Measurements from ENCODE around the gene HCRTR1. TPM values are rescaled to one million over a fixed set of nuclear protein-coding genes. Genes with fewer than 3 reads are reported as not detected.
"Not testable (repeated sequence)": the region's sequence is repeated elsewhere in the genome, so short reads cannot be mapped to it uniquely, and the experiment has no call there.

Gene HCRTR1
- total RNA-seq, 1 donor from 2014 or later, result not detected

GRCh38 chr1:31581821-31582810, 35.4 kb upstream of the HCRTR1 start:
- intact Hi-C loops (cut with micrococcal nuclease), result no loop called here

- intact Hi-C loops (cut with micrococcal nuclease), result no loop called here
Measured at GRCh38 chr1:31583082-31583994, 34.2 kb upstream of the HCRTR1 start.

DNA sequence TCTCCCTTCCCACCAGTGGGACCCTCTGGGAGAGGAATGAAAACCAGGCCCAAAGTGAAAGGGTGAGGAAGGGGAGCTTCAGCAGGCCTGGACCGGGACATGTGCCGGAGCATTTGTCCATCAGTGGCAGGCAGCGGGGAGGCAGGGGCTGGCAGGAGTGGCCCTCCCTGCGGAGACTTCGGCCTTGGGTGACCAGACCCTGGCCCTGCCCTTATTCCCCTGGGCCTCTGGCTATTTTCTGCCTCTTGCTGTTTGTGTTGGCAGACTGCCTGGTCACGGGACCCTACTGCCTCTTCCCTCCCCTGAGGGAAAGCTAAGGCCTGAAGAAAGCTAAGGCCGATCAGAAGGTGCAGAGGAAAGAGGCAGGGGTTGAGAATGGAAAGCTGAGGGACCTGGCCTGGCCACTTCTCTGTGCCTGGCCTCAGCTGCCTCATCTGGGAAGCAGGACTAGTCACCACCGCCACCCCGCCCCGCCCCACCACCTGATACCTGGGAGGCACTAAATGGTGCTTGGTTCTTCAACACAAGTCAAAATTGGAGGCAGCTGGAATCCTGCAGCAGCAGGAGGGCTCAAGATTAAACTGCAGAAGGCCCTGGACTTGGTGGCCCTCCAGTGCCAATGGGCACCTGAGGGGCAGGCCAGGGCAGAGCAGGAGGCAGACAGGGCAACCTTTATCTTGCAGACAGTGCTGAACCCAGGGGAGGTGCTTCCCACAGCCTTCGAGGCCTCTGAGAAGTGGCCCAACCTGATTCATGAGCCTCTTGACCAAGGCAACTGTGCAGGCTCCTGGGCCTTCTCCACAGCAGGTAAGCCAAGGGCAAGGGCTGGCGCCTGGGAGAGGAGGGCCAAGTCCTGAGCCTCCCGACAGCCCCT, 33.3 kb upstream of the HCRTR1 start:
- intact Hi-C loops (cut with micrococcal nuclease), result no loop called here

DNA sequence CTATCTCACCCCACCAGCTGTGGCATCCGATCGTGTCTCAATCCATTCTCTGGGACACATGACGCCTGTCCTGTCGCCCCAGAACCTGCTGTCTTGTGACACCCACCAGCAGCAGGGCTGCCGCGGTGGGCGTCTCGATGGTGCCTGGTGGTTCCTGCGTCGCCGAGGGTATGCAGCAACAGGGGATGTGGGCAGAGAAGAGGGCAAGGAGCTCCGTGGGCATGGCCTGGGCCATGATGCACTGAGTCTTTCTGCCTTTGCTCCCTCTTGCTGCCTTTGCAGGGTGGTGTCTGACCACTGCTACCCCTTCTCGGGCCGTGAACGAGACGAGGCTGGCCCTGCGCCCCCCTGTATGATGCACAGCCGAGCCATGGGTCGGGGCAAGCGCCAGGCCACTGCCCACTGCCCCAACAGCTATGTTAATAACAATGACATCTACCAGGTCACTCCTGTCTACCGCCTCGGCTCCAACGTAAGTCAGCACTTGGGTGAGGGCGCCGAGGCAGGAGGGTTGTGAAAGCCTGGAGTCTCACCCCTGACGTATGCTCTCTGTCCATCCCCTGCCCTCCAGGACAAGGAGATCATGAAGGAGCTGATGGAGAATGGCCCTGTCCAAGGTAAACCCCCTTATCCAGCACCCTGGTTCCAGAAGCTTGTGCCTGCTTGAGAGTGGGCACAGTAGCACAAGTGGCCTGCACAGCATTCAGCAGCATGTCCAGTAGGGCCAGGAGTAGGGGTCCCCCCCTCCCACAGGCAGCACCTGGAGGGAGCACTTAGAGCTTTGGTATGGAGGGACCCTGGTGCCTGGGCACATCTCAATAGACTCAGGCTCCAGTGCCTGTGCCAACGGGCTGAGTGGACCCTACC, 32.4 kb upstream of the HCRTR1 start:
- intact Hi-C loops (cut with micrococcal nuclease), result no loop called here

DNA sequence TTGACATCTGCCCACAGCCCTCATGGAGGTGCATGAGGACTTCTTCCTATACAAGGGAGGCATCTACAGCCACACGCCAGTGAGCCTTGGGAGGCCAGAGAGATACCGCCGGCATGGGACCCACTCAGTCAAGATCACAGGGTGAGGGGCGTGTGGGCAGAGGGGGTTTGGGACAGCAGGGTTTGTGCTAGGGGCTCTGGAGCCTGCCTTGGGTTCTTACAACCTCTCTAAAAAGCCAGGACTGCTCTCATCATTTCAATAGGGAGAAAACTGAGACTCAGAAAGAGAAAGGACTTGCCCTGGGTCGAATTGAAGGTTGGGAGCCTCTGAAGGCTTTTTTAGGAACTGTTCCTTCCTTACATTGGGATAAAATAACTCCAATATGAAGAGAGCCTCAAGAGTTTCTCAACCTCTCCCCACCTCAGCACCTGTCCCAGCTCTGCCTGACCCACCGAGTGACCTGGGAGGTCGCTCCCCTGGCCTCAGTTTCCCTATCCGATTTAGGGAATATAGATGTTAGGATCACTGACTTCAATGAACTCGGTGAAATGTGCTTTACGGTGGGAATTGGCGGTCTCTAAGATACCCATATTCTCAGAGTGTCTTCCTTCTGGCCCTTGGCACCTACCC, 31.6 kb upstream of the HCRTR1 start:
- intact Hi-C loops (cut with micrococcal nuclease), result no loop called here

DNA sequence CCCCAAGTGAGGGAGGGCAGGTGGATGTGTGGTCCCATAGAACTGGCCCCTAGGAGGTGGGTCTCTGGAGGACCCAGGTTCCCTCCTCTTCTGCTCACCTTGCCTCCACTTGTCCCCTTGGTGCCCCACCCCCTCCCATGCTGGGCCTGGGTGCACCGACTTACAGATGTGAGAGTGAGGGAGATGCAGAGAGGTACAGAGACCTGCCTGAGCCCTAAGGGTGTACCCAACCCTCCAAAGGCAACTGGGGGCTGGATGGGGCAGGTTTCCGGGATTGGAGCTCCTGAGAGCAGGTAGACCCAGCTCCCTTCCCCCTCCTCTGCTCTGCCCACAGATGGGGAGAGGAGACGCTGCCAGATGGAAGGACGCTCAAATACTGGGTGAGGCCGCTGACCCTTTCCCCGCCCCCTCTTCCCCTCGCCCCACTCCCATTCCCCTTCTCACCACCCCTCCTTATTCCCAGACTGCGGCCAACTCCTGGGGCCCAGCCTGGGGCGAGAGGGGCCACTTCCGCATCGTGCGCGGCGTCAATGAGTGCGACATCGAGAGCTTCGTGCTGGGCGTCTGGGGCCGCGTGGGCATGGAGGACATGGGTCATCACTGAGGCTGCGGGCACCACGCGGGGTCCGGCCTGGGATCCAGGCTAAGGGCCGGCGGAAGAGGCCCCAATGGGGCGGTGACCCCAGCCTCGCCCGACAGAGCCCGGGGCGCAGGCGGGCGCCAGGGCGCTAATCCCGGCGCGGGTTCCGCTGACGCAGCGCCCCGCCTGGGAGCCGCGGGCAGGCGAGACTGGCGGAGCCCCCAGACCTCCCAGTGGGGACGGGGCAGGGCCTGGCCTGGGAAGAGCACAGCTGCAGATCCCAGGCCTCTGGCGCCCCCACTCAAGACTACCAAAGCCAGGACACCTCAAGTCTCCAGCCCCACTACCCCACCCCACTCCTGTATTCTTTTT, 30.8 kb upstream of the HCRTR1 start:
- intact Hi-C loops (cut with micrococcal nuclease), result no loop called here

- intact Hi-C loops (cut with micrococcal nuclease), result not testable (repeated sequence)
Measured at GRCh38 chr1:31587328-31587699, 30.2 kb upstream of the HCRTR1 start.

DNA sequence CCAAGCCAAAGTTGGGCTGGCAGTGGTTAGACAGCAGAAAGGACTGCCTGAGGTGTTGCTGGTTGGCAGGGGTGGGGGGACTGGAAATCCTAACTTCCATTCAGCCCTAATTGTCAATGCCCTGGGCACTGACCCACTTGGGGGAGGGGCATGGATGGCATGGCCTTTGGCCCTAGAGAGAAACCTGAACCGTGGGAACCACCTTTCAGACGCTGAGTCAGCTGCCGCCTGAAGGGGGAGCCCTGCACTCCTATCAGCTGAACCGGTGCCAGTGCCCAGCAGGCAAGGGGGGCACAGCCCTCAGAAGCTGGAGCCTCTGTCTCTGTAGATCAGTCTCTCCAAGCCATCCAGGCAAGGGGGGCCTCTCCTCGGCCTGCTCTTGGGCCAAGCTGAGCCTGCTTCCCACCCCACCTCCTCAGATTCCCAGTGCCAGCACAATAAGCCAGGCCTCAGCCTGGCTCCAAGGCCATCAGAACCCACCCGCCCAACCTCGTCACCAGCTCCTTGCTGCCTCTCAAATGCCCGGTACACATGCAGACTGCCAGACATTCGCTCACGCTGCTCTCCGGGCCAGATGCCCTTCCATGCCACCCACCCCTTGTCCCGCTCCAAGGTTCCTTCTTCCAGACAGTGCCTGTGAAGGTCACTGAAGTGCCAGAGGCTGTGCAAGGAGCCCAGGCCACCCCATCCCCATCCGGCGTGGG, 29.6 kb upstream of the HCRTR1 start:
- intact Hi-C loops (cut with micrococcal nuclease), result no loop called here

- intact Hi-C loops (cut with micrococcal nuclease), result no loop called here
Measured at GRCh38 chr1:31588751-31589515, 28.6 kb upstream of the HCRTR1 start.

GRCh38 chr1:31591425-31592093, 25.9 kb upstream of the HCRTR1 start:
- intact Hi-C loops (cut with micrococcal nuclease), result no loop called here

DNA sequence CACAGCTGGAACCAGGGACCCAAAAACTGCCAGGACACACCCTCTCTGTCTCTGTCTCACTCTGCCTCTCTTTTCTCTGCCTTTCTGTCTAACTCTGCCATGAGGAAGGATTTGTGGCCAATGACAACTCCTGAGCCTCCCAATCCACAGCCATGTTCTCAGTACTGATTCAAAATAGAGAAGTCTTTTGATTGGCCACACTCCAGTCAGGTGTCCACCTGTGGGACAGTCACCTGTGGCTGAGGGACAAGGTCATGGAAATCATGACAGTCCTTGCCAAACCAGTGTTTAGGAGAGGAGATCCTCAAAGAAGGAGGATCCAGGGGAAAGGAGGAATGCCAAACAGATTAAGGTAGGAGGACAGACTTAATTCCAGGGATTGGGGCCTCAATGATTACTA, 25.4 kb upstream of the HCRTR1 start:
- intact Hi-C loops (cut with micrococcal nuclease), result no loop called here

GRCh38 chr1:31593136-31593665, 24.3 kb upstream of the HCRTR1 start:
- intact Hi-C loops (cut with micrococcal nuclease), result no loop called here

DNA sequence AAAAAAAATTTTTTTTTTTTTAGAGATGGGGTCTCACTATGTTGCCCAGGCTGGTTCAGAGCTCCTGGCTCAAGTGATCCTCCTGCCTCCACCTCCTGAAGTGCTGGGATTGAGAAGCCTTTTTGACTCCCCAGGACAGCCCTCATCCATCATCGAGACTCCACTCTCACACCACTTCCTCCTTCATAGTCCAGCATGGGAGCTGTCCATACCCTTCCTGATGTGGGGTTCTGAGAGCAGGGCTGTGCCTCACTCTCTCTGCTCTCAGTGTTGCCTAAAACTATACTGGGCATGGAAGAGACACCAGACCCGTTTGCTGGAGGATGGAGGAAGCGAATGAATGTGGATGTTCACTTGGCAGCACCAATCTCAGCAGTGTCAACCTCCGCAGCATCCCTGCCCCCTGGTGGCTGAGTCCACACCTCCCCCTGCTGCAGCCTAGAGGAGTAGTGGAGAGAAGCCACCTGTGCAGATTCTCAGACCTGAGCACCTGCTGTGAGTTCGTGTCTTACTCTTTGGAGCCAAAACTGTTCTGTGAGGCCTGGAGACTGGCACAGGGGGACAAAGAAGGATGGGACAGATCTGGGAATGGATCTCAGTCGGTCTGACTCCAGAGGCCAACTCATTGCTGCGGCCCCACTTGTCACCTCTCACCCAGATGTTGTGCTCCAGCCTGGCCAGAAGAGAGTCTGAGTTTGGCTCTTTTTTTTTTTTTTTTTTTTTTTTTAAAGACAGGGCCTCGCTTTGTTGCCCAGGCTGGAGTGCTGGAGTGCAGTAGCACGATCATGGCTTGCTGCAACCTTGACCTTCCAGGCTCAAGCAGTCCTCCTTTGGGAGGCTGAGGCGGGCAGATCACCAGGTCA, 23.5 kb upstream of the HCRTR1 start:
- intact Hi-C loops (cut with micrococcal nuclease), result no loop called here

DNA sequence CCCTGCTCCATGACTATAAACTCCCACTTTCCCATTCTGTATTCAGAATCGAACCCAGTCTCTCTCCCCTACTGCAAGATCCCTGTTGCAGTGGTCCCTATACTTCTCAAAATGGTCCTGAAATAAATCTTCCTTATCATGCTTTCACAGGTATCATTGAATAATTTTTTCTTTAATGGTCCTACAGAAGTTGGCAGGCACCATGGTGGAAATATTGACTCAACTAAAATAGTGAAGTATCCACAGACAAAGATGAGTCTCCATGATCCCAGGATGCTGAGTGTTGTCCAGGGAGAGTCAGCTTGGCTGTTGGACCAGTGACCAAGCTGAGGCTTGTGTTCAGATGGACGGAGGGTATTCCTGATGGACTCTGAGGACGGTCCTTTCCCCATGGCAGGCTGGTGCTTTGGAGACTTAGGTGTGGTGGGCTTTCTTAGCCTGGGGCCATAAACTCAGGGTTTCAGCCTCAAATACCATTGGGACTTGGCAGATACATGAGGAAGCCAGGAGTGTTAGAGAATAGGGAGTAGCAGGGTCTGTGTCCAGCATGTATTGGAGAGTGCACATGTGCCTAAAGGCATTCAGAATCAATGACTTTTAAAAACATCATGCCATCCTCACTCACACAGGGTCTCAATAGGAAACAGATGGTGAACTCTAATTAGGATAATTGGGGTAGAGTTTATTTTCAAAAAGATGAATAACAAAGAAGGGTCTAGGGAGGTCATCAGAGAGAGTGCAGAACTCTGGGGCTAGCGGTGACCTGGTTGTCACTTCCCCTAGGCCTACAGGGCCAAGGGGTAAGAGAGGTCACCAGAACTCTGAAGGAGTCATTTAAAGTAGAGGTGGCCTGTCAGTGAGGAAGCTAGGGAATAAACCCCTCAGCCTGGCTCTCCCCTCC, 21.4 kb upstream of the HCRTR1 start:
- intact Hi-C loops (cut with micrococcal nuclease), result no loop called here
